Hematopoietic multipotent progenitor cell treated with erythropoietin and hydrocortisone succinate and interleukin-3 and kit ligand, for 8 days (in vitro differentiated cells): ENCODE measurements around the gene BHLHA9.
"Not testable (repeated sequence)": the region's sequence is repeated elsewhere in the genome, so short reads cannot be mapped to it uniquely, and the experiment has no call there.

ENCODE experiments used
- DNase-seq: peaks from one replicate; pipeline ENCODE4 v3.0.0-alpha.2; 2015

The BHLHA9 gene

GRCh38 chr17:1270210-1271029, at the start of gene BHLHA9:
Gene BHLHA9 (plus strand): TSS chr17:1270444. CDS start chr17:1270564, 120 bp downstream.
- no peak for DNase-seq

- no peak for DNase-seq
Measured at GRCh38 chr17:1221209-1221608, 49.0 kb upstream of the BHLHA9 start.

- no peak for DNase-seq
Measured at GRCh38 chr17:1222321-1222720, 47.9 kb upstream of the BHLHA9 start.

GRCh38 chr17:1223662-1224061, 46.6 kb upstream of the BHLHA9 start:
- DNase-seq, result no peak

- DNase-seq, result no peak
Measured at GRCh38 chr17:1224330-1224729, 45.9 kb upstream of the BHLHA9 start.

GRCh38 chr17:1226308-1226707, 43.9 kb upstream of the BHLHA9 start:
- DNase-seq, result no peak

GRCh38 chr17:1227365-1227764, 42.9 kb upstream of the BHLHA9 start:
- DNase-seq, result no peak

- no peak for DNase-seq
Measured at GRCh38 chr17:1227917-1228780, 42.1 kb upstream of the BHLHA9 start.

- DNase-seq, result no peak
Measured at GRCh38 chr17:1228781-1229348, 41.4 kb upstream of the BHLHA9 start.

- peak; percentile 20 for DNase-seq
Measured at GRCh38 chr17:1229349-1229899, 40.8 kb upstream of the BHLHA9 start.

GRCh38 chr17:1229900-1230501, 40.2 kb upstream of the BHLHA9 start:
- DNase-seq, result no peak

- no peak for DNase-seq
Measured at GRCh38 chr17:1231456-1231855, 38.8 kb upstream of the BHLHA9 start.

GRCh38 chr17:1232331-1232730, 37.9 kb upstream of the BHLHA9 start:
- no peak for DNase-seq

- DNase-seq, result no peak
Measured at GRCh38 chr17:1232786-1233185, 37.5 kb upstream of the BHLHA9 start.

- DNase-seq, result no peak
Measured at GRCh38 chr17:1234455-1234854, 35.8 kb upstream of the BHLHA9 start.

- DNase-seq, result no peak
Measured at GRCh38 chr17:1237471-1237870, 32.8 kb upstream of the BHLHA9 start.

- no peak for DNase-seq
Measured at GRCh38 chr17:1239210-1239609, 31.0 kb upstream of the BHLHA9 start.

GRCh38 chr17:1240426-1240825, 29.8 kb upstream of the BHLHA9 start:
- not testable (repeated sequence) for DNase-seq

GRCh38 chr17:1241929-1242328, 28.3 kb upstream of the BHLHA9 start:
- DNase-seq, result no peak

- DNase-seq, result no peak
Measured at GRCh38 chr17:1244606-1245012, 25.6 kb upstream of the BHLHA9 start.

- no peak for DNase-seq
Measured at GRCh38 chr17:1251866-1252608, 18.2 kb upstream of the BHLHA9 start.

- no peak for DNase-seq
Measured at GRCh38 chr17:1255041-1255440, 15.2 kb upstream of the BHLHA9 start.
